Transverse colon (tissue), 4 donors: ENCODE results near the gene CKMT2.

Experiments used
- CTCF ChIP-seq, 5 experiments: fragments of 200-600 bp in 3 of 5; fragments of 450-650 bp in 2 of 5; sonication (generic) in 3 of 5; IDR thresholded peaks; 1 replicate in 2 of 5; 2 replicates in 3 of 5; pipeline ENCODE4 v1.5.1; 2016 to 2017; ENCODE audit warnings: antibody characterized with exemption in 5 of 5, inconsistent platforms in 3 of 5, mild to moderate bottlenecking in 2 of 5, moderate library complexity in 1 of 5
- EP300 ChIP-seq: sonication (generic); formaldehyde crosslinking; IDR thresholded peaks from one replicate; pipeline ENCODE4 v1.6.1; 2017; ENCODE audit warnings: antibody characterized with exemption, low read depth
- POLR2A ChIP-seq: fragments of 450-650 bp; IDR thresholded peaks from one replicate; pipeline ENCODE4 v1.6.1; 2016; ENCODE audit warnings: antibody characterized with exemption, mild to moderate bottlenecking, moderate library complexity
- POLR2AphosphoS5 ChIP-seq, 3 donors: sonication (generic); formaldehyde crosslinking; IDR thresholded peaks; one replicate each; pipeline ENCODE4 v1.6.1; 2016; ENCODE audit warnings: antibody characterized with exemption in 3 of 3

GRCh38 chr5:81300921-81301270 is 67.8 kb downstream of the CKMT2 start:
- TF ChIP-seq POLR2AphosphoS5 (IDR thresholded peaks at IDR 0.05) (no peak), EP300 (no peak), CTCF (IDR thresholded peaks at IDR 0.05) (no peak), POLR2A (no peak)
